Sigmoid colon (tissue), 7 donors: ENCODE results near the gene CLCN5. TPM values are rescaled to one million over a fixed set of nuclear protein-coding genes. Genes with fewer than 3 reads are reported as not detected.

Experiments
- DNase-seq: peaks from one replicate; pipeline ENCODE4 v3.0.0-alpha.2; 2019
- H3K27ac ChIP-seq, 4 donors: fragments of 200-600 bp; sonication (generic); one replicate each; pipeline ENCODE4 v1.5.1; 2016 to 2019; ENCODE audit warnings: mild to moderate bottlenecking in 1 of 4
- H3K27me3 ChIP-seq, 3 donors: fragments of 200-600 bp; sonication (generic); one replicate each; pipeline ENCODE4 v1.5.1; 2019; ENCODE audit warnings: mild to moderate bottlenecking in 1 of 3
- H3K36me3 ChIP-seq, 4 donors: fragments of 200-600 bp; sonication (generic); one replicate each; pipeline ENCODE4 v1.5.1; 2016 to 2019
- H3K4me1 ChIP-seq, 4 donors: fragments of 200-600 bp; sonication (generic); one replicate each; pipeline ENCODE4 v1.5.1; 2017 to 2019
- H3K4me3 ChIP-seq, 4 donors: fragments of 200-600 bp; sonication (generic); one replicate each; pipeline ENCODE4 v1.5.1; 2017 to 2019; ENCODE audit warnings: mild to moderate bottlenecking in 2 of 4, moderate library complexity in 1 of 4
- H3K9me3 ChIP-seq, 4 donors: fragments of 200-600 bp in 3 of 4; sonication (generic) in 3 of 4; one replicate each; pipeline versions ENCODE4 v1.5.1 to v1.6.1; 2013 to 2019
- EP300 ChIP-seq, 4 donors: sonication (generic); formaldehyde crosslinking; IDR thresholded peaks; one replicate each; pipeline ENCODE4 v1.6.1; 2017; ENCODE audit warnings: antibody characterized with exemption in 4 of 4
- POLR2A ChIP-seq, 2 donors: fragments of 450-650 bp; IDR thresholded peaks; one replicate each; pipeline ENCODE4 v1.6.1; 2016; ENCODE audit warnings: antibody characterized with exemption in 2 of 2, mild to moderate bottlenecking in 2 of 2, moderate library complexity in 2 of 2
- POLR2AphosphoS5 ChIP-seq, 4 donors: sonication (generic); formaldehyde crosslinking; IDR thresholded peaks; one replicate each; pipeline ENCODE4 v1.6.1; 2017; ENCODE audit warnings: antibody characterized with exemption in 4 of 4
- WGBS, 2 donors: extraction: QIAGEN DNeasy Blood & Tissue Kit; methylation state at CpG; one replicate each; pipeline ENCODE4 v1.1.7; 2013; 5-methylcytosine and 5-hydroxymethylcytosine counted together
- intact Hi-C: fragments of 100-400 bp; cut with DNase I; formaldehyde crosslinking; loops from one replicate; pipeline ENCODE4 v1.15.1; 2023
- polyA plus RNA-seq, 3 donors: library from polyadenylated mRNA; stranded (reverse); fragments of 200-250 nt; gene quantifications; one replicate each; pipeline ENCODE4 v1.2.3, GENCODE V29; 2013
- total RNA-seq, 4 donors: library from RNA; depleted of rRNA; stranded (reverse); fragments of >200 nt; gene quantifications; one replicate each; pipeline ENCODE4 v1.1.0, GENCODE V29; 2016
- TF ChIP-seq, protein P1 (sequence below), 4 experiments: fragments of 450-650 bp in 3 of 4; fragments of 200-600 bp in 1 of 4; IDR thresholded peaks; one replicate each; pipeline ENCODE4 v1.5.1; 2016 to 2019; ENCODE audit warnings: antibody characterized with exemption in 4 of 4, mild to moderate bottlenecking in 3 of 4, moderate library complexity in 2 of 4
- donor health status: healthy with polysubstance abuse.
- donor health status: Bipolar disorder and iron deficiency.
- donor health status: healthy.

Gene CLCN5
- total and polyA plus RNA-seq, 7 donors = under 0.01 to 3.0 (median 1.8) TPM

DNA sequence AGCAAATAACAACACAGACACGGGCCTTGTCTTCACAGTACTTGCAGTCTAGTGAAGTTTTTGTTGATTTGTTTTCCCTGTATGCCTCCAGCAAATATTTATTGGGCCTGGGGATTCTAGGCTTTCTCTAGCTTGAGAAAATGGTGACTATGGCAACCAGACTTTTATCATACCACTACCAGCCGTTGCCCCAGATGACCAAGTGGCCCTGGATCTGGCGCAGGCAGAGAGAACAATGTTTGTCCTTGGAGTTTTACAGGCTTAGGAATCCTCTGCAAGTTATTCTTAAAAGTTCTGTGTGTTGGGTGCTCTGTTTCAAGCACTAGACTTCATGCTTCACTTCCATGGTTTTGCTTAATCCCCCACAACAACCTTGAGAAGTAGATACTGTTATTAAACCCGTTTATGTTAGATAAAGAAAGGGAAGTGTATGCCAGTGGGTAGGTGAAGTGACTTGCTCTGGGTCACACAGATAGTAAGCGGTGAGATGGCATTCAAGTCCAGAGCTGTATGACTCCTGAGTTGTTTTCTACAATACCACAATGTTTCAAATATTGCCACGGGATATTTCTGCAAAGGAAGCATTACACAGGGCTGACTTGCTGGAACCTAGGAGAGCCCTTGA, 183.8 kb downstream of the CLCN5 start:
- WGBS, 2 donors = 54 to 83% methylated on average over 6 of the region's 6 CpGs
- intact Hi-C loops = no loop called here
- Histone ChIP-seq H3K4me1 (no peaks in the 10 kb centered on the region), H3K27me3 (no peaks in the 10 kb centered on the region), H3K27ac (no peak overlapping the region), H3K36me3 (no peaks in the 10 kb centered on the region), H3K4me3 (no peak overlapping the region), H3K9me3 (no peaks in the 10 kb centered on the region)
- no peak for TF ChIP-seq POLR2AphosphoS5 (IDR thresholded peaks at IDR 0.05)
- TF ChIP-seq, protein P1, sequence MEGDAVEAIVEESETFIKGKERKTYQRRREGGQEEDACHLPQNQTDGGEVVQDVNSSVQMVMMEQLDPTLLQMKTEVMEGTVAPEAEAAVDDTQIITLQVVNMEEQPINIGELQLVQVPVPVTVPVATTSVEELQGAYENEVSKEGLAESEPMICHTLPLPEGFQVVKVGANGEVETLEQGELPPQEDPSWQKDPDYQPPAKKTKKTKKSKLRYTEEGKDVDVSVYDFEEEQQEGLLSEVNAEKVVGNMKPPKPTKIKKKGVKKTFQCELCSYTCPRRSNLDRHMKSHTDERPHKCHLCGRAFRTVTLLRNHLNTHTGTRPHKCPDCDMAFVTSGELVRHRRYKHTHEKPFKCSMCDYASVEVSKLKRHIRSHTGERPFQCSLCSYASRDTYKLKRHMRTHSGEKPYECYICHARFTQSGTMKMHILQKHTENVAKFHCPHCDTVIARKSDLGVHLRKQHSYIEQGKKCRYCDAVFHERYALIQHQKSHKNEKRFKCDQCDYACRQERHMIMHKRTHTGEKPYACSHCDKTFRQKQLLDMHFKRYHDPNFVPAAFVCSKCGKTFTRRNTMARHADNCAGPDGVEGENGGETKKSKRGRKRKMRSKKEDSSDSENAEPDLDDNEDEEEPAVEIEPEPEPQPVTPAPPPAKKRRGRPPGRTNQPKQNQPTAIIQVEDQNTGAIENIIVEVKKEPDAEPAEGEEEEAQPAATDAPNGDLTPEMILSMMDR (IDR thresholded peaks at IDR 0.05) = no peak
- TF ChIP-seq POLR2A (IDR thresholded peaks at IDR 0.05) = no peak
- no peak for DNase-seq

DNA sequence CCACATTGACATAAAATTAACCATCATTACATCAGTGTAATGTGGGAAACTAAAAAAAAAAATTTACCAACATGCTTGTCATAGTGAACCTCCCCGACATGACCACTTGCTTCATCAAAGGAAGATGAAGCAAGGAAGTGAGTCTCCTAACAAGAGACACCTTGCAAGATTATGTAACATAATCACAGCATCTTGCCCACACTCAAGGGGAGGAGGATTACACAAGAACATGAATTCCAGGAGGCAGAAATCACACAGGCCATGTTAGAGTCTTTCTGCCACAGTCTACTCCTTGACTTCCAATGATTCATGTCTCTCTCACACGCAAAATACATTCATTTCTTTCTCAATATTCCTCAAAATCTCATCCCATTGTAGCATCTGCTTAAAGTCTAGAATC, 185.1 kb downstream of the CLCN5 start:
- intact Hi-C loops = no loop called here
- no peak for DNase-seq
- TF ChIP-seq, protein P1 (IDR thresholded peaks at IDR 0.05) = no peak
- TF ChIP-seq POLR2AphosphoS5 (IDR thresholded peaks at IDR 0.05) (no peak), EP300 (IDR thresholded peaks at IDR 0.05) (no peak), POLR2A (IDR thresholded peaks at IDR 0.05) (no peak)
- no peaks in the 10 kb centered on the region for H3K36me3 ChIP-seq
- no peak overlapping the region for H3K27ac ChIP-seq
- no peaks in the 10 kb centered on the region for H3K4me1 ChIP-seq
- H3K9me3 ChIP-seq = no peaks in the 10 kb centered on the region
- H3K27me3 ChIP-seq = no peaks in the 10 kb centered on the region
- H3K4me3 ChIP-seq = no peak overlapping the region
- WGBS, 2 donors = 84 to 88% methylated on average over 2 of the region's 2 CpGs

DNA sequence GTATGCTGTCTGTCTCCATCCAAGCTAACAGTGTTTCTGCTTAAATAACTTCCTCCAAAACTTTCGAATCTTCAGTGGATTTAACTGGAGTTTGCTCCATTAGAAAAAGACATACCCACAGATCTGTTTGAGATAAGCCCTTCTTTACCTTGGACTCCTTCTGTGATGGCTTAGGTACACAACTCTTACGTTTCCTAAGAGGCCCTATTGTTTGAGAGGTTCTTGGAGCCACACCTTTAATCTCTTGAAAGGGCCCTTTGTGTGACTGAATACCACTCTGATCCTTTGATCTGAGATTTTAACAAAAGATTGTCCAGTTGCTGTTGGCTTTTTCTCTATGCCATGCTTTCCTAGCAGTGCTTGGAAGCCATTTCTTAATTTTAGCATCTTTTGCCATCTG, 185.9 kb downstream of the CLCN5 start:
- Histone ChIP-seq H3K4me3 (no peak overlapping the region), H3K27ac (no peak overlapping the region), H3K27me3 (no peaks in the 10 kb centered on the region), H3K4me1 (no peaks in the 10 kb centered on the region), H3K36me3 (no peaks in the 10 kb centered on the region), H3K9me3 (no peaks in the 10 kb centered on the region)
- intact Hi-C loops = no loop called here
- no peak for DNase-seq
- TF ChIP-seq, protein P1 (IDR thresholded peaks at IDR 0.05) = no peak
- TF ChIP-seq EP300 (IDR thresholded peaks at IDR 0.05) = no peak
- TF ChIP-seq POLR2AphosphoS5 (IDR thresholded peaks at IDR 0.05) = no peak
- WGBS, 2 donors = 15 to 62% methylated on average over 2 of the region's 2 CpGs

DNA sequence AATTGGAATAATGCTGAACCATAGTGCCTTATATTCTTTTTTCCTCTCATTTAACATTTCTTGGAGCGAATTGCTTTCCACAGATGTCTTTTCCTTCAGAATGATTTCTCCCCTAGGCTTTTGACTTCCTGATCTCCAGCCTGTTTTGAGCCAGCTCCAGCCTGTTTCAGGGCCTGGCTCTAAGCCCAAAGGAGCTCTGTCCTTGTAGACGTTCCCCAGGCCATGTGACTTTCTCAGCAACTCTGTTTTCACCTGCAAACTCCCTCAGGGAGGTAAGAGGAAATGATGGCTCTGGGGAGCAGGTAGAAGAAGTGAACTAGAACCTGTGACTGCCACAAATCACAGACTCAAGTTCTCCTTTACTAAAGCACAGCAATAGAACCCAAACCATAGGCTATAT, 189.3 kb downstream of the CLCN5 start:
- H3K4me1 ChIP-seq = no peaks in the 10 kb centered on the region
- intact Hi-C loops = no loop called here
- no peak overlapping the region for H3K27ac ChIP-seq
- no peak overlapping the region for H3K4me3 ChIP-seq
- no peaks in the 10 kb centered on the region for H3K27me3 ChIP-seq
- H3K9me3 ChIP-seq = no peaks in the 10 kb centered on the region
- no peak for TF ChIP-seq POLR2AphosphoS5 (IDR thresholded peaks at IDR 0.05)
- TF ChIP-seq POLR2A (IDR thresholded peaks at IDR 0.05) = no peak
- TF ChIP-seq, protein P1 (IDR thresholded peaks at IDR 0.05) = no peak
- no peak for TF ChIP-seq EP300 (IDR thresholded peaks at IDR 0.05)
- DNase-seq = no peak
- WGBS, 2 donors = 11 to 37% methylated on average over 2 of the region's 2 CpGs
- H3K36me3 ChIP-seq = no peaks in the 10 kb centered on the region

DNA sequence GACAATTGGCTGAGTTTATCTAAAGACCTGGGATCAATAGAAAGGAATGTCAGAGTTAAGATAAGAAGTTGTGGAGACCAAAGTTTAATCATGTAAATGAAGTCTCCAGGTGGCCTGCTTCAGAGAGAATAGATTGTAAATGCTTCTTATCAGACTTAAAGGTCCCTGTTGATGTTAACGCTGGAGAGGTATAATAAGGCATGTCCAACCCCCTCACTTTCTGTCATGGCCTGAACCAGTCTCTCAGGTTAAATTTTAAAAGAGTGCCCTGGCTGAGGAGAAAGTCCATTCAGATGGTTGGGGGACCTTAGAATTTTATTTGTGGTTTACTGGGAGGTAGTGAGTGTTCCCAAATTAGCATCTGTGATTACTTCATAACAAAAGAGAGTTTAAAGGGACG, 191.7 kb downstream of the CLCN5 start:
- DNase-seq = no peak
- H3K36me3 ChIP-seq = no peaks in the 10 kb centered on the region
- 7 to 43% methylated on average over 2 of the region's 2 CpGs for WGBS, 2 donors
- H3K4me3 ChIP-seq = no peak overlapping the region
- no peaks in the 10 kb centered on the region for H3K4me1 ChIP-seq
- no peak for TF ChIP-seq POLR2AphosphoS5 (IDR thresholded peaks at IDR 0.05)
- TF ChIP-seq EP300 (IDR thresholded peaks at IDR 0.05) = no peak
- TF ChIP-seq, protein P1 (IDR thresholded peaks at IDR 0.05) = no peak
- TF ChIP-seq POLR2A (IDR thresholded peaks at IDR 0.05) = no peak
- H3K27me3 ChIP-seq = peaks cover 0 to 4% (median 0%) of the 10 kb centered on the region in 3 donors
- no peaks in the 10 kb centered on the region for H3K9me3 ChIP-seq
- intact Hi-C loops = no loop called here
- H3K27ac ChIP-seq = no peak overlapping the region
